GM10248 (cell line): ENCODE data around the gene ATP5ME.

Source experiments
- CTCF ChIA-PET: fragments of 300-600 bp; sonication (Branson Sonifier 250); formaldehyde crosslinking; extraction: SDS; loops from one replicate; lab custom pipeline; 2021; ENCODE audit warnings: antibody characterized with exemption; lab: Yijun Ruan, JAX
- POLR2A ChIA-PET: fragments of 350-650 bp; sonication (Branson Sonifier 250); formaldehyde crosslinking; extraction: SDS; loops from one replicate; lab custom pipeline; 2020; ENCODE audit warnings: antibody characterized with exemption; lab: Yijun Ruan, JAX
- DNase-seq: peaks from one replicate; pipeline ENCODE4 v3.0.0; 2012; ENCODE audit errors: extremely low spot score
- CTCF ChIP-seq: IDR thresholded peaks from 2 replicates; pipeline ENCODE4 v1.5.1; 2012; ENCODE audit warnings: mild to moderate bottlenecking, low read depth; ENCODE audit errors: extremely low read depth, missing control alignments, control extremely low read depth

Gene ATP5ME

DNA sequence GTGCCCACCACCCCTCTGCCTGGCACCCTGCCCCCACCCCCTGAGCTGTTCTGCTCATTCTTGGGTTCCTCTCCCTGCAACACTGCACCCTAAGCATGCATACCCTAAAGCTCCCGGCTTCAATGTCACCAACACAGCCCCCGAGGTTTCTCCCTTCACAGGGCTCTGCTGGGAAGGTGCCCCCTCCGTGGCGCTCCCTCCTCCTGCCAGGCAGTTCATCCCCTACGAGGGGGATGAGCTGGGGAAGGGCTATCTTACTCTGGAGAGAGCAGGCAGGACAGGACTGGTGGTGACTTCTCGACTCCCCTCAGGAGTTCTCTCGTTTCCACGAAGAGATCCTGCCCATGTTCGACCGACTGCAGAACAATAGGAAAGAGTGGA, 6.5 kb downstream of the ATP5ME start:
- CTCF ChIA-PET: interaction anchor here (0.8 kb wide), 1 partner anchor 75 kb away, joined by 3 read pairs; no protein-coding TSS in a partner anchor
- TF ChIP-seq CTCF: no peak
- no peak for DNase-seq
- POLR2A ChIA-PET: interaction anchor here (0.6 kb wide), 1 partner anchor 162 kb away, joined by 4 read pairs; no protein-coding TSS in a partner anchor

- DNase-seq: no peak
- POLR2A ChIA-PET: interaction anchor here (0.6 kb wide), 1 partner anchor 161 kb away, joined by 4 read pairs; no protein-coding TSS in a partner anchor
- no peak for TF ChIP-seq CTCF
- CTCF ChIA-PET: no interaction called here
These were observed 7.1 kb downstream of the ATP5ME start for GRCh38 chr4:666822-667544.

DNA sequence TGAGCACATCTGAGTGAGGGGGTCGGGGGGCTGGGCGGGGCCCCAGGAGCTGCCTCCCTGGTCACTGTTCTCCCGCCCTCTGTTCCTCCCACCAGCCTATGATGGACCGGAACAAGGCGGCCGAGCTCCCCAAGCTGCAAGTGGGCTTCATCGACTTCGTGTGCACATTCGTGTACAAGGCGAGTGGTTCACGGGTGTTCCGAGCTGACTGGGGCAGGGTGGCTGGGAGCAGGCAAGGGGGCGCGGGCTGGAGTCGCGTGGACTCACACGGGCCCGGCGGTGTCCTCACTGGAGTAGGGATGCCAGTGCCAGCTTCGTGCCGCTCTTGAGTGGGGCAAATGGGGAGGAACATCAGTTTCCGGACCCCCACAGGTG, 7.7 kb downstream of the ATP5ME start:
- no peak for TF ChIP-seq CTCF
- no peak for DNase-seq
- POLR2A ChIA-PET: no interaction called here
- CTCF ChIA-PET: interaction anchor here (3.2 kb wide), 1 partner anchor 9 kb away, joined by 22 read pairs; the partner anchor contains the start of genes ATP5ME and MYL5

DNA sequence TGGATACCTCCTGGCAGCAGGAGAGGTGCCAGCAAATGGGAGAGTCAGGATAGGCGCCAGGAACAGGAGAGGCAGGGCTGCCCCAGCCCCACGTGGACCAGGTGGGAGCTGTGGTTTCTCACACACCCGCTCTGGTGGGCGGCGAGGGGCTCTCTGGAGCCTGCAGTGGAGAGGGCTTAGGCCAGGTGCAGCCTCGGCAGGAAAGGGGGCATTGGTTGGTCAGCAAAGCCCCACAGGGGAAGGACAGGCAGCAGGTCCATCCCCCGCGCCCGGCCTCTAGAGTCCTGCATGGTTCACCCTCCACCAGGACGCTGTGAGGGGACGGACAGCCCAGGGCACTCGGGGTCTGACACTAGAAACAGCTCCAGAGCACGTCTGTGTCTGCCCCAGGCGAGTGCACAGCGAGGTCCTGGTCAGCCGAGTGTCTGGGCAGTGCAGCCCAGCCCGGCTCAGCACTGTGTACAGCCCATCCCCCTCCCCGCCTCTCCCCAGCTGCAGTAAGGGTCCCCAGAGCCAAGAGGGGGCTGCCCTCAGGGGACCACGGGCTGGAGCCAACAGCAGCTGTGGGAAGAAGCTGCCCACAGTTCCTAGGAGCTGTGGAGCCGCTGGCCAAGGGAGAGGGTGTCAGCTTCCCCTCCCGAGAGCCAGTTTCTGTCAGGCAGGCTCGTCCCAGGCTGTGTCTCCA, 8.2 kb downstream of the ATP5ME start:
- CTCF ChIA-PET: interaction anchor here (1.2 to 3.2 kb wide), 2 partner anchors 9 to 423 kb away, joined by 3 to 22 read pairs; partner anchors contain the start of genes ATP5ME and MYL5
- POLR2A ChIA-PET: no interaction called here
- DNase-seq: no peak
- TF ChIP-seq CTCF: no peak

- DNase-seq: no peak
- no peak for TF ChIP-seq CTCF
- CTCF ChIA-PET: interaction anchor here (1.0 to 3.2 kb wide), 3 partner anchors 10 to 422 kb away, joined by 3 to 22 read pairs (median 3); partner anchors contain the start of genes ATP5ME and MYL5
- POLR2A ChIA-PET: no interaction called here
These were observed 8.7 kb downstream of the ATP5ME start for GRCh38 chr4:665381-665750.

DNA sequence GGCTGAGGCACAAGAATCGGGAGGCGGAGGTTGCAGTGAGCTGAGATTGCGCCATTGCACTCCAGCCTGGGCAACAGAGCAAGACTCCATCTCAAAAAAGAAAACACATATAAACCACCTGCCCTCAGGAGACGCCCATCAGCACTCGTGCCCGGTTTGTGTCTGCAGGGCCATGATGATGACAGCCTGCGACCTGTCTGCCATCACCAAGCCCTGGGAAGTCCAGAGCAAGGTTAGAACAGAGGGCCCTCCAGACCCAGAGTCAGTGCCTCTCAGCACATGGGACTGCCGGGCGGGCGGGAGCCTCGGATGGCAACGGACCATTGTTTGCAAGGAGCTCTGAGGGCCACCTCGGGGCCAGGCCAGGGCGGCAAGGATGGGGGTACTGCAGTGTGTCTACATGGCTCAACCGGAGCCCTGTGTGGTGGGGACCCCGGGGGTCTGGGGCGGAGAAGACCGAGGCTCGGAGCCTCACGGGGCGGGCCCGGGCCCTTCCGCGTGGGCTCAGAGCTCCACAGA, 9.3 kb downstream of the ATP5ME start:
- CTCF ChIA-PET: interaction anchor here (1.0 to 3.2 kb wide), 4 partner anchors 10 to 421 kb away, joined by 3 to 22 read pairs (median 4); partner anchors contain the start of genes ATP5ME and MYL5
- POLR2A ChIA-PET: no interaction called here
- no peak for DNase-seq

More for the DNA sequence above, 9.3 kb downstream of the ATP5ME start:
- no peak for TF ChIP-seq CTCF
